HAP-1 (cell line): ENCODE measurements around the gene MOB2.
A peak's percentile ranks its signal among the peaks of the same experiment; 100 is the strongest.
"Not testable (repeated sequence)": the region's sequence is repeated elsewhere in the genome, so short reads cannot be mapped to it uniquely, and the experiment has no call there.

Experiments used
- DNase-seq, 2 experiments: peaks; one replicate each; pipeline ENCODE4 v3.0.0-alpha.2; 2016 to 2020; ENCODE audit warnings: low spot score in 2 of 2
- H3K27me3 ChIP-seq: fragments of 250-450 bp; sonication (Bioruptor Pico); 2 replicates; pipeline ENCODE4 v1.5.1; 2020; ENCODE audit warnings: low read depth, mild to moderate bottlenecking, moderate library complexity
- H3K36me3 ChIP-seq: fragments of 250-450 bp; sonication (Bioruptor Pico); replicated peaks from 2 replicates; pipeline ENCODE4 v1.5.1; 2020; ENCODE audit warnings: mild to moderate bottlenecking
- H3K4me1 ChIP-seq: fragments of 250-450 bp; sonication (Bioruptor Pico); 2 replicates; pipeline ENCODE4 v1.5.1; 2020; ENCODE audit warnings: mild to moderate bottlenecking
- H3K4me3 ChIP-seq: fragments of 250-450 bp; sonication (Bioruptor Pico); 2 replicates; pipeline ENCODE4 v1.5.1; 2020; ENCODE audit warnings: mild to moderate bottlenecking, moderate library complexity
- H3K9me3 ChIP-seq: fragments of 250-450 bp; sonication (Bioruptor Pico); 2 replicates; pipeline ENCODE4 v1.5.1; 2020; ENCODE audit warnings: mild to moderate bottlenecking, moderate library complexity
- in situ Hi-C: fragments of 300-500 bp; cut with MboI; formaldehyde crosslinking; loops from 3 replicates; pipeline ENCODE4 v1.14.3; 2020; ENCODE audit warnings: low sequenced_read_pairs, inconsistent platforms, mixed read lengths

Gene MOB2

GRCh38 chr11:1443737-1444136, 42.8 kb downstream of the MOB2 start:
- DNase-seq: no peak
- no peaks in the 10 kb centered on the region for H3K27me3 ChIP-seq
- H3K4me1 ChIP-seq: no peaks in the 10 kb centered on the region
- H3K4me3 ChIP-seq: no peak overlapping the region
- peaks cover 3% of the 10 kb centered on the region; the same call in 1 of the 2 replicates for H3K36me3 ChIP-seq
- in situ Hi-C loops: no loop called here
- H3K9me3 ChIP-seq: no peaks in the 10 kb centered on the region

- Histone ChIP-seq H3K9me3 (no peaks in the 10 kb centered on the region), H3K4me1 (no peaks in the 10 kb centered on the region), H3K27me3 (no peaks in the 10 kb centered on the region), H3K4me3 (no peak overlapping the region), H3K36me3 (peaks cover 3% of the 10 kb centered on the region; the same call in 1 of the 2 replicates)
- in situ Hi-C loops: no loop called here
- no peak for DNase-seq
Measured at GRCh38 chr11:1442807-1443366, 43.7 kb downstream of the MOB2 start.

DNA sequence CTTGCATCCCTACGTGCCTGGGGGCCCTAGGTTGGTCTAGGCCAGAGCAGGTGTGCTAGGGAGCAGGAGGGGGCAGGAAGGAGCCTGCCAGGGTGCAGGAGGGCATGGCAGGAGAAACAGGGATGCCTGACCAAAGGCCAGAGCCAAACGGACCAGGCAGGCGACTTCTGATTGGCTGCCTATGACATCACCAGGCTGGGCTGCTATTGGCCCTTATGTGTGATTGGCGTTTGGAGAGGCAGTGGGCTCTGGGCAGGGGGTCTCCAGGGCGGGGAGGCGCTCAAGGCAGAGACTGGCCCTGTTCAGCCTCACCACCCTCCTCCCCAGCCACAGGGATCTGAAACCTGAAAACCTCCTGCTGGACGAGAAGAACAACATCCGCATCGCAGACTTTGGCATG, 44.4 kb downstream of the MOB2 start:
- Histone ChIP-seq H3K9me3 (no peaks in the 10 kb centered on the region), H3K36me3 (peaks cover 3% of the 10 kb centered on the region; the same call in 1 of the 2 replicates), H3K4me1 (no peaks in the 10 kb centered on the region), H3K4me3 (no peak overlapping the region), H3K27me3 (no peaks in the 10 kb centered on the region)
- in situ Hi-C loops: no loop called here
- DNase-seq: no peak

GRCh38 chr11:1440496-1440895, 46.1 kb downstream of the MOB2 start:
- in situ Hi-C loops: no loop called here

GRCh38 chr11:1440066-1440465, 46.5 kb downstream of the MOB2 start:
- Histone ChIP-seq H3K27me3 (no peaks in the 10 kb centered on the region), H3K4me3 (no peak overlapping the region), H3K4me1 (no peaks in the 10 kb centered on the region), H3K36me3 (no peaks in the 10 kb centered on the region; the same call in 1 of the 2 replicates), H3K9me3 (no peaks in the 10 kb centered on the region)
- in situ Hi-C loops: no loop called here
- DNase-seq: no peak

More at GRCh38 chr11:1440496-1440895, 46.1 kb downstream of the MOB2 start:
- Histone ChIP-seq H3K4me1 (no peaks in the 10 kb centered on the region), H3K36me3 (peaks cover under 1% of the 10 kb centered on the region; the same call in 1 of the 2 replicates), H3K9me3 (no peaks in the 10 kb centered on the region), H3K27me3 (no peaks in the 10 kb centered on the region), H3K4me3 (no peak overlapping the region)
- no peak for DNase-seq

DNA sequence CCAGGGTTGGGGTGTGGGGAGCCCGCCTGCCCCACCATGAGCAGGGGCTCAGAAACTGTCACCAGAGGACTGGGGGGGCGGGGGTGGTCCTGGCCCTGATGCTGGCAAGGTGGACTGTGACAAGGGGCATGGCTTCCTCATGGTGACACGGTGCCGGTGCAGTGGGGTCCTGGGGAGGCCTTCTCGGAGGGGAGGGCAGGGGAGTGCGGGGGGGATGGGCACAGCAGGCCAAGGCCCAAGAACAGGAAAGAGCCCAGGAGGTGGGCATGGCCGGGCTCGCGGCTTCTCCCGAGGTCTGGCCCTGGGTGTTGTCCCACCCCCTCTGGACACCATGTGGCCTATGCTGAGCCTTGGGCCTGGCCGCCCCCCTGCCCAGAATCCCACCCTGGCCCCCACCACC, 47.2 kb downstream of the MOB2 start:
- in situ Hi-C loops: no loop called here
- no peaks in the 10 kb centered on the region for H3K9me3 ChIP-seq

DNA sequence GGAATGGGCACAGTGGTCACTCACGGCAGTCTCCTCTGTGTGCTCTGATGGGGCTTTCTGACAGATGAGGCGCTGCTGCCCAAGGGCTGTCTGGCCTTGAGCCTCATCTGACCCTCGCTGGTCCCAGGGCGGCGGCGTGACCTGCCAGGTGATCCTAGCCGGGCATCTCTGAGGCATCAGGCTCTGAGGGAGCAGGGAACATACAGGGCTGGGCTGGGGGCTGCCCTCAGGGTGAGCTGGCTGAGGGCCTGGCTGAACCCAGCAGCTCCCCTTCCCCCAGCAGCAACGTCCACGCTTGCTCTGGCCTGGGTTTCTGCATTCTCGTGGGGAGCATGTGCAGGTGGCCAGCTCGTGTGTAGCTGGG, 47.6 kb downstream of the MOB2 start:
- Histone ChIP-seq H3K27me3 (no peaks in the 10 kb centered on the region), H3K9me3 (no peaks in the 10 kb centered on the region), H3K4me3 (no peak overlapping the region), H3K4me1 (no peaks in the 10 kb centered on the region), H3K36me3 (no peaks in the 10 kb centered on the region; the same call in 1 of the 2 replicates)
- no peak for DNase-seq
- in situ Hi-C loops: no loop called here

More for the DNA sequence above, 47.2 kb downstream of the MOB2 start:
- H3K36me3 ChIP-seq: no peaks in the 10 kb centered on the region; the same call in 1 of the 2 replicates
- no peak overlapping the region for H3K4me3 ChIP-seq
- H3K4me1 ChIP-seq: no peaks in the 10 kb centered on the region
- DNase-seq: no peak
- no peaks in the 10 kb centered on the region for H3K27me3 ChIP-seq

DNA sequence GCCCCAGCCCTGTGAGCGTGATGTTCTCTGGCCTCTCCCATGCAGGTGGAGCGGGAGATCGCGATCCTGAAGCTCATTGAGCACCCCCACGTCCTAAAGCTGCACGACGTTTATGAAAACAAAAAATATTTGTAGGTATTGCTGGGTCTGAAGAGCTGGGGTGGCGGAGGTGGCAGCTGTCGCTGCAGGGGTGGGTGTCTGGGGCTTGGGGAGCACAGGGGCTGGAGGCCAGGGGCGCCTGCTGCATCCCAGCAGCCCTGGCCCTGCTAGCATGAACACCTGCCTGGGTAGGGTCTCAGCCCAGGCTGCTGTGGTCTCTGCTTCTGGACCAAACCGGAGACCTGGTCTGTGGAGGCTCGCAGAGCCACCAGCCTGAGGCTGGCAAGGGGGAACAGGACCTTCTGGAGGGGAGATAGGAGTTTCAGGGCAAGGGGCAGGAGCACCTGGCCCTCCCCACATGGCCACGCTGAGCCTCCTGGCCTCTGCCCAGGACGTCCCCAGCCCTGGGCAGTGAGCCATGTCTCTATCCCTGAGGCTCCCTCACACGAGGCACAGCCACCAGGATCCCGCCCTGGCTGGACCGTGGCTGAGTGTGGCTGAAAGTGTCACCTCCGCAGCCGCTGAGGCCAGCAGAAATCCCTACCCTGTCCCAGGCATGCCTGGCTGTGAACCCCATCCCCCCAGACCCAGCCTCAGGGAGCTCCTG, 48.2 kb downstream of the MOB2 start:
- Histone ChIP-seq H3K9me3 (no peaks in the 10 kb centered on the region), H3K36me3 (no peaks in the 10 kb centered on the region; the same call in 1 of the 2 replicates), H3K27me3 (no peaks in the 10 kb centered on the region), H3K4me1 (no peaks in the 10 kb centered on the region), H3K4me3 (no peak overlapping the region)
- no peak for DNase-seq
- in situ Hi-C loops: no loop called here

GRCh38 chr11:1437500-1437899, 49.1 kb downstream of the MOB2 start:
- H3K36me3 ChIP-seq: no peaks in the 10 kb centered on the region; the same call in 1 of the 2 replicates

DNA sequence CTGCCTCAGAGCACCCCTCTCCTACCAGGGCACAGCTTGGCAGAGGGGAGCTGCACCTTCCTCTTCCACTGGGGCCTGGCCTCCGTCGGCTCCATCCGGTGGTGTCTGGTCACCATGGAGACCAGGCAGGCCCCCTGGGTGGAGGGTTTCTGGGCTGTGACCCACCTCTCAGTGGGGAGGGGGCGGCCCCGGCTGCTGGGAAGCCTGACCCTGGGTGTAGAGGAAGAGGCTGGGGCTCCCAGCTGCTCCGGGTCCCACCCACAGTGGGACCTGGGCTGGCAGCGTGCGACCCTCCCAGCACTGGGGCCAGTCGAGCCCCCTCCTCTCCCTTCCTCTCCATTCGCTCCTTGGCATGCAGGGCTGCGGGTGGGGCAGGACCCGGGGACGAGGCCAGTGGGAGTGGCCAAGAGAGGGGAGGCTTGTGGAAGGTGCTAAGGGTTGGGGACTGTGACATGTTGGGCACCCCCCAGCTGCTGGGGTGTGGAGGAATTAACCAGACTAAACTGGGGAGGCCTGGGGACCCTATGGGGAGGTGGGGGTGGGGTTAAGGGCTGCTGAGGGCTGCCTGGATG, 50.0 kb downstream of the MOB2 start:
- DNase-seq: no peak
- Histone ChIP-seq H3K4me3 (no peak overlapping the region), H3K4me1 (no peaks in the 10 kb centered on the region), H3K9me3 (no peaks in the 10 kb centered on the region), H3K27me3 (no peaks in the 10 kb centered on the region), H3K36me3 (no peaks in the 10 kb centered on the region)
- in situ Hi-C loops: no loop called here

More at GRCh38 chr11:1437500-1437899, 49.1 kb downstream of the MOB2 start:
- no peaks in the 10 kb centered on the region for H3K9me3 ChIP-seq
- H3K27me3 ChIP-seq: no peaks in the 10 kb centered on the region
- no peaks in the 10 kb centered on the region for H3K4me1 ChIP-seq
- H3K4me3 ChIP-seq: no peak overlapping the region
- DNase-seq: no peak
- in situ Hi-C loops: no loop called here

DNA sequence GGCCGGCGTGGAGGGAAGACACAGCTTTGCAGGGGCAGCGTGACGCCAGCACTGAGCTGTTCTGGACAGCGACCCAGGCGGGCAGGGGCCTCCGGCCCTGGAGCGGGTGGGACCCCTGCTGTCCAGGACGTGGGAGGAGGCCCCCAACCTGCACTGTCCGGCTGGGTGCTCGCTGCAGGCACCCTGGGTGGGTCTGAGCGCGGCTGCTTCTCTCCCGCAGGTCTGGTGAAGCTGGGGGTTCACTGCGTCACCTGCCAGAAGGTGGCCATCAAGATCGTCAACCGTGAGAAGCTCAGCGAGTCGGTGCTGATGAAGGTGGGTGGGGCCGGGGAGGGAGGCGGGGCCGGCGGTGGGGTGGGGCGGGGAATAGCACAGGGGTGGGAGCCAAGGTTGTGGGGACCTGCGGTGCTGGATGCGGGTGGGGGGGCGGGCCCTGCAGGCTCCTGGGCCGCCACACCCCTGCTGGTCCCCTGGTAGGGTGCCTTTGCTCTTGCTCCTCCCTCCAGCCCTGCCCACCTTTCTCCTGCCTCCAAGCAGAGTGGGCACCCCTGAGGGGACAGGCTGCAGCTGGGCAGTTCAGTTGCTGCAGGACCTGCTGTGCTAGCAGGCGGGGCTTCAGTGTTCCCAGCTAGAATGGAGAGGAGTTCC, 50.6 kb downstream of the MOB2 start:
- in situ Hi-C loops: no loop called here
- no peaks in the 10 kb centered on the region for H3K27me3 ChIP-seq
- H3K4me3 ChIP-seq: no peak overlapping the region

GRCh38 chr11:1435479-1435819, 51.1 kb downstream of the MOB2 start:
- H3K4me3 ChIP-seq, H3K36me3 ChIP-seq, H3K9me3 ChIP-seq, H3K27me3 ChIP-seq, in situ Hi-C loops, DNase-seq, H3K4me1 ChIP-seq: not testable (repeated sequence)

More for the DNA sequence above, 50.6 kb downstream of the MOB2 start:
- Histone ChIP-seq H3K9me3 (no peaks in the 10 kb centered on the region), H3K4me1 (no peaks in the 10 kb centered on the region), H3K36me3 (no peaks in the 10 kb centered on the region)
- DNase-seq: peak in 1 of 2 experiments; percentile 21

DNA sequence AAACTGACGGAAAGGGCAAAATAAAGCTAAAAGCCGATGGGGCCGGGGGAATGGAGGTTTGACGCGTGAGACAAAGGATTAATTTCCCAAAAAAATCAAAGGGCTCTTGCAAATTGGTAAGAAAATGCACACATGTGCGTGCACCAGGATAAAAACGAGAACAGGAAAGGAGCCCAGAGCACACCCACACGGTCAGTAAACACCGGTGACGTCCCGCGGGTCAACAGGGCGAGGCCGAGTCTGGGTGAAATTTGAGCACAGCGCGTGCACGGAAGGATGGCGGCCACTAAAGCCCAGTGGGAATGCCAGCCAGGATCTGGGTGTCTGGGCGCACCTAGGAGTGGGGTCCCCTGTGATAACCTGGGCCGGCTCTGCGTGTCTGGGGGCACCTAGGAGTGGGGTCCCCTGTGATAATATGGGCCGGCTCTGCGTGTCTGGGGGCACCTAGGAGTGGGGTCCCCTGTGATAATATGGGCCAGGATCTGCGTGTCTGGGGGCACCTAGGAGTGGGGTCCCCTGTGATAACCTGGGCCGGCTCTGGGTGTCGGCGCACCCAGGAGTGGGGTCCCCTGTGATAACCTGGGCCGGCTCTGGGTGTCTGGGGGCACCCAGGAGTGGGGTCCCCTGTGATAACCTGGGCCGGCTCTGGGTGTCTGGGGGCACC, 52.5 kb downstream of the MOB2 start:
- Histone ChIP-seq H3K27me3 (no peaks in the 10 kb centered on the region), H3K4me3 (no peak overlapping the region), H3K4me1 (no peaks in the 10 kb centered on the region), H3K9me3 (no peaks in the 10 kb centered on the region), H3K36me3 (no peaks in the 10 kb centered on the region)
- no peak for DNase-seq
- in situ Hi-C loops: no loop called here
